ENCODE results near the gene PRKN.

Gene PRKN

DNA sequence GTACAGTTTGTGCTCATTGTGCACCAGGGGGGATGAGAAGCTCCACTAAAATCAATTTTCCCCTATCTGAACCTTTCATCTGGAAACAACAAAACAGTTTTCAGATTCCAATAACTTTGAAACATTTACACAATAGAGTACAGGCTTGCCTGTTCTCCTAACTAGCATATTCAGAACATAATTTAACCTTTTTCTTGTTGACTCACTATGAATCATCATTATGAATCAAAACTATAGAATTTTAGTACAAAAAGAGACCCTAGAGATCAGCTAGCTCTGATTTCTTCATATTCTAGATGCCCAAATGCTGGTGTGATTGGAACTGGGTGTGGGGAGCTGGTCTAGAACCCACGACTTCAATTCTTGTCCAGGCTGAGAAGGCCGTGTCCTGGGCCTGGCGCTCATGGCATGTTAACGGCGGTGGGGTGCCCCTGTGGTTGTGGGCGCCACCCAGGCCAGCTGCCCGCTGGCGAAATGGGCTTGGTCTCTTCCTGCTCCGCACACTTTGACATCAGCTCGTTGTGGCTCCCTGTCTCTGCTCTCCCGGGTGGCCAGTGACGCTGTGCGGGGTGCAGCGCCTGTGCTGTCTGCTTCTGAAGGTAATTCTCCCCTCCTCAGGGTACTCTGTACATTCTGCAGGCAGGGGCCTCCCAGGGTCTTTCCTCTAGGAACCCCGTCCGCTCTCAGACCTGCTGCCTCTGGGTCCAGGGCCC lies 1423.8 kb downstream of the PRKN start:
- H3K27ac ChIP-seq (ENCODE audit: low read depth, low read length), result no peak overlapping the region
- no peak overlapping the region for H3K9ac ChIP-seq (ENCODE audit: low read length)
- H3K27me3 ChIP-seq (ENCODE audit: control insufficient read depth, insufficient read depth, low read length), result no peaks in the 10 kb centered on the region
- no peak overlapping the region for H3K4me3 ChIP-seq (ENCODE audit: low read depth, low read length)
- peaks cover 3% of the 10 kb centered on the region; the same call in 1 of the 2 replicates for H3K9me3 ChIP-seq (ENCODE audit: control insufficient read depth, insufficient read depth, low read depth, low read length)
- no peaks in the 10 kb centered on the region for H3K4me1 ChIP-seq (ENCODE audit: control insufficient read depth, insufficient read depth, low read length)
- no peaks in the 10 kb centered on the region for H3K36me3 ChIP-seq (ENCODE audit: control insufficient read depth, insufficient read depth, low read length)

DNA sequence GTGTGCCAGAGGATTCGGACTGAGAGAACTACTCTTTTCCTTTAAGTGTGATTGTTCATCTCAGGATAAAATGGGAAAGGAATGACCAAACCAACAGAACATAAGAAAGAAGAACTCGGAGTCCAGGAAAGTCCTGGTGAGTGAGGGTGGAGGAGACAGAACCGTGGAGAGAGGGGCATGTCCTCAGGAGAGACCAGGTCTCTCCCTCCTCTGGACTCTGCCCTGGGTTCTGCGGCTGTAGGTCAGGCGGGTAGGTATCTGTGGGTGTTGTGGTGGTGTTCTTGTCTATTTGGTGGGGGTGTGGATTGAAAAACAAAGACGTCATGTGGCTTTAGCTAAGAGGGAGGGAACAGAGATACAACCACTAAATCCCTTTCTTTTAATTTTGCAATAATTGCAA lies 1424.6 kb downstream of the PRKN start:
- Histone ChIP-seq H3K36me3 (ENCODE audit: control insufficient read depth, insufficient read depth, low read length) (no peaks in the 10 kb centered on the region), H3K9me3 (ENCODE audit: control insufficient read depth, insufficient read depth, low read depth, low read length) (peaks cover 5% of the 10 kb centered on the region), H3K4me1 (ENCODE audit: control insufficient read depth, insufficient read depth, low read length) (no peaks in the 10 kb centered on the region), H3K9ac (ENCODE audit: low read length) (no peak overlapping the region), H3K4me3 (ENCODE audit: low read depth, low read length) (no peak overlapping the region), H3K27ac (ENCODE audit: low read depth, low read length) (no peak overlapping the region), H3K27me3 (ENCODE audit: control insufficient read depth, insufficient read depth, low read length) (no peaks in the 10 kb centered on the region)

DNA sequence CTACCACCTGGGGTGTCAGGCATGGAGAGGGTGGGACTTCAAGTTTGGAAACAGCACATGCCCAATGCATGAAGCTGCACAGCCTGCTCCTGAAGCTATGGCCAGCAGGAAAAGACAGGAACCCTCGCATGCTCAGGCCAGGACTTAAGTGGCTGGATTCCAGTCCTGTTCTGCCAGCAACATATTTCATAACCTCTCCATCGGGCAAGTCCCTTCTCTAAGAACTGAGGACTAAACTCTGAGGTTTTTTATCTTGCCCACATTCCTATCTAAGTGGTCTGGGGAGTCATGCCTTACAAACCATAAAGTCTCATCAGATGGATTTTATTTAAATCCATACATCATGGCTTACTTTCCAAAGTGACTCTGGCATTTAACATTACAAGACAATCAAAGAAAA lies 1426.2 kb downstream of the PRKN start:
- Histone ChIP-seq H3K9ac (ENCODE audit: low read length) (no peak overlapping the region), H3K27ac (ENCODE audit: low read depth, low read length) (no peak overlapping the region), H3K4me1 (ENCODE audit: control insufficient read depth, insufficient read depth, low read length) (no peaks in the 10 kb centered on the region), H3K4me3 (ENCODE audit: low read depth, low read length) (no peak overlapping the region), H3K27me3 (ENCODE audit: control insufficient read depth, insufficient read depth, low read length) (no peaks in the 10 kb centered on the region), H3K9me3 (ENCODE audit: control insufficient read depth, insufficient read depth, low read depth, low read length) (peaks cover 16% of the 10 kb centered on the region), H3K36me3 (ENCODE audit: control insufficient read depth, insufficient read depth, low read length) (no peaks in the 10 kb centered on the region)

- Histone ChIP-seq H3K9me3 (ENCODE audit: control insufficient read depth, insufficient read depth, low read depth, low read length) (peaks cover 20% of the 10 kb centered on the region), H3K4me1 (ENCODE audit: control insufficient read depth, insufficient read depth, low read length) (no peaks in the 10 kb centered on the region), H3K27ac (ENCODE audit: low read depth, low read length) (no peak overlapping the region), H3K36me3 (ENCODE audit: control insufficient read depth, insufficient read depth, low read length) (no peaks in the 10 kb centered on the region), H3K9ac (ENCODE audit: low read length) (no peak overlapping the region), H3K4me3 (ENCODE audit: low read depth, low read length) (no peak overlapping the region), H3K27me3 (ENCODE audit: control insufficient read depth, insufficient read depth, low read length) (no peaks in the 10 kb centered on the region)
Measured at GRCh38 chr6:161300823-161301222, 1426.7 kb downstream of the PRKN start.

GRCh38 chr6:161299726-161300125 lies 1427.8 kb downstream of the PRKN start:
- Histone ChIP-seq H3K27ac (ENCODE audit: low read depth, low read length) (no peak overlapping the region), H3K4me3 (ENCODE audit: low read depth, low read length) (no peak overlapping the region), H3K9me3 (ENCODE audit: control insufficient read depth, insufficient read depth, low read depth, low read length) (peaks cover 30% of the 10 kb centered on the region), H3K9ac (ENCODE audit: low read length) (no peak overlapping the region), H3K36me3 (ENCODE audit: control insufficient read depth, insufficient read depth, low read length) (no peaks in the 10 kb centered on the region), H3K27me3 (ENCODE audit: control insufficient read depth, insufficient read depth, low read length) (no peaks in the 10 kb centered on the region), H3K4me1 (ENCODE audit: control insufficient read depth, insufficient read depth, low read length) (no peaks in the 10 kb centered on the region)

All from HUES6 (cell line).